Measurements from ENCODE around the gene MINPP1. TPM values are rescaled to one million over a fixed set of nuclear protein-coding genes. Genes with fewer than 3 reads are reported as not detected.
"Not testable (repeated sequence)": the region's sequence is repeated elsewhere in the genome, so short reads cannot be mapped to it uniquely, and the experiment has no call there.

MINPP1 gene
- total RNA-seq, result 9.4 and 9.6 TPM in 2 replicates

DNA sequence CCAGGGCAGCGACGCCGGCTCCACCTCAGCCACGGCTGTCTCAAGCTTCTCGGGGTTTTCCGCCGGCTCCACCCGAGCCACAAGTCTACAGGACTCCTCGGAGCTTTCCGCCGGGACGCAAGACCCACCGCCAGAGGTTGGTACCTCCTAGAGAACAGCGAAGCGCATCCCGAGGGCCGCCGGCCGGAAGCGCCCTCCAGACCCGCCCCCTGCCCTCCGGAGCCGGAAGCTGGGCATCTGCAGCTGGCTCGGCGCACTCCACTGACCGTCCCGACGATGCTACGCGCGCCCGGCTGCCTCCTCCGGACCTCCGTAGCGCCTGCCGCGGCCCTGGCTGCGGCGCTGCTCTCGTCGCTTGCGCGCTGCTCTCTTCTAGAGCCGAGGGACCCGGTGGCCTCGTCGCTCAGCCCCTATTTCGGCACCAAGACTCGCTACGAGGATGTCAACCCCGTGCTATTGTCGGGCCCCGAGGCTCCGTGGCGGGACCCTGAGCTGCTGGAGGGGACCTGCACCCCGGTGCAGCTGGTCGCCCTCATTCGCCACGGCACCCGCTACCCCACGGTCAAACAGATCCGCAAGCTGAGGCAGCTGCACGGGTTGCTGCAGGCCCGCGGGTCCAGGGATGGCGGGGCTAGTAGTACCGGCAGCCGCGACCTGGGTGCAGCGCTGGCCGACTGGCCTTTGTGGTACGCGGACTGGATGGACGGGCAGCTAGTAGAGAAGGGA lies at the start of gene MINPP1:
MINPP1 (plus strand) TSS at position 254 of the 726 bp plus-strand sequence; CDS start at position 277, 23 bp downstream.
- H3K36me3 Mint-ChIP-seq (ENCODE audit: low read depth), result peaks cover 9% of the 10 kb centered on the region
- peak; percentile 92 for DNase-seq
- H3K4me1 Mint-ChIP-seq, result peaks cover 28% of the 10 kb centered on the region
- peaks cover 4% of the 10 kb centered on the region for H3K9me3 Mint-ChIP-seq
- intact Hi-C loops (cut with micrococcal nuclease), result loop anchor here (5.0 kb wide), 3 partner anchors 163 to 793 kb away; partner anchors contain the start of gene GLUD1
- peak within 1 kb of the TSS; percentile 85 for H3K27ac Mint-ChIP-seq
- H3K4me3 Mint-ChIP-seq, result peak within 1 kb of the TSS; percentile 90
- H3K27me3 Mint-ChIP-seq, result peaks cover 14% of the 10 kb centered on the region

DNA sequence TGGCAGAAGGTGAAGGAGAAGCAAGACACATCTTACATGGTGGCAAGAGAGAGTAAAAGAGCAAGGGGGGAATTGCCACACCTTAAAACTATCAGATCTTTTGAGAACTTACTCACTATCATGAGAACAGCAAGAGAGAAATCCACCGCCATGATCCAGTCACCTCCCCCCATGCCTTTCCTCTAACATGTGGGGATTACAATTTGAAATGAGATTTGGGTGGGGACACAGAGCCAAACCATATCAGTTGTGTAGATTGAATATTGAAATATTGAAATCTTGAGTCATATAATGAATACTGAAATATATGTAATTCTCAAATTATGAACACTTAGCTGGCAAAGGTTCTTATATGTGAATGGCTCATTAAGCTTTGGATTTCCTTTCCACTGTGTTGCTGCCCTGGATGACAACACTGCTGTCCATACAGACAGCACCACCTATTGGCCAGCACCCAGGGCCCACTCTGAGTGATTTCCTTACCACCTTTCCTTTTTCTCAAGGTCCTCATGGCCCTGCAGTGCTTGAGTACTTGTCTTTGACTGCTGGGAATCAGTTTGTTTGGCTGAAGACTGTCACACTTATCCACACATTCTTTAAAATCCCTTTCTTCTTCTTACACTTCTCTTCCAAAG lies 48.0 kb upstream of the MINPP1 start:
- DNase-seq; H3K36me3 Mint-ChIP-seq (ENCODE audit: low read depth); H3K4me3 Mint-ChIP-seq; H3K27me3 Mint-ChIP-seq; H3K4me1 Mint-ChIP-seq; intact Hi-C loops (cut with micrococcal nuclease); H3K9me3 Mint-ChIP-seq; H3K27ac Mint-ChIP-seq: not testable (repeated sequence)

GRCh38 chr10:87461751-87462150 lies 42.9 kb upstream of the MINPP1 start:
- H3K27me3 Mint-ChIP-seq; DNase-seq; H3K4me1 Mint-ChIP-seq; H3K9me3 Mint-ChIP-seq; H3K4me3 Mint-ChIP-seq; intact Hi-C loops (cut with micrococcal nuclease); H3K36me3 Mint-ChIP-seq (ENCODE audit: low read depth); H3K27ac Mint-ChIP-seq: not testable (repeated sequence)

DNA sequence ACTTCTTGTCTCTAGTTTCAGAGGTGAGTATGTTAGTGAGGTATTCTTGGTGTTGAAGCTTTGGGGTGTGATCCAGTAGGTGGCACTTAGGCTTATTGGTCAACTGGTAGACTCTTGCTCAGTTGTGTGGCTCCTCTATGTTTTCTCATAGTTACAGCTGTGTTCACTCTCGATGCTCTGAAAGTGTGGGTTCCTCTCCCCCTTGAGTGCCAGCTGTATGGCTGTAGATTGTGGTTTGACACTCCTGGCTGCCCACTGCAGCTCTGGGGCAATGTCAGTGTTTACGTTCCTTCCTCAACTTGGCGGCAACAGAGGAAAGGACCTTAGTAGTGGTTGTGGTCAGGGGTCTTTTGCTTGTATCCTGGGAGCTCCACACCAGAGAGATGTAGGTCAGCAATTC lies 37.8 kb upstream of the MINPP1 start:
- H3K27ac Mint-ChIP-seq; intact Hi-C loops (cut with micrococcal nuclease); DNase-seq: not testable (repeated sequence)

DNA sequence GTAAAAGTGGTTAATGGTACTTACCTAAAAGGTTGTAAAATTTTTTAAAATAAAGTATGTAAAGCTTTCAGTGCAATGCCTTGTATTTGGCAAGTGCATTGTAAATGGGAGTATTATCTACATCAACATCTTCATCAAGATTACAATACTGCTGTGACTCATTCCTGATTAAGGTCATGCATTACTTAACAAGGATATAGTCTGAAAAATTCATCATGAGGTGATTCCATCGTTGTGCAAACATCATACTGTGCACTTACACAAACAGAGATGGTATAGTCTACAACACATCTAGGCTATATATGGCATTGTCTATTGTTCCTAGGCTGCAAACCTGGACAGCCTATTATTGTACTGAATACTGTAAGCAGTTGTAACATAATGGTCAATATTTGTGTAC lies 16.0 kb upstream of the MINPP1 start:
- intact Hi-C loops (cut with micrococcal nuclease); H3K9me3 Mint-ChIP-seq; H3K36me3 Mint-ChIP-seq (ENCODE audit: low read depth): not testable (repeated sequence)

More for the DNA sequence above, 37.8 kb upstream of the MINPP1 start:
- H3K4me3 Mint-ChIP-seq; H3K36me3 Mint-ChIP-seq (ENCODE audit: low read depth); H3K4me1 Mint-ChIP-seq; H3K9me3 Mint-ChIP-seq; H3K27me3 Mint-ChIP-seq: not testable (repeated sequence)

DNA sequence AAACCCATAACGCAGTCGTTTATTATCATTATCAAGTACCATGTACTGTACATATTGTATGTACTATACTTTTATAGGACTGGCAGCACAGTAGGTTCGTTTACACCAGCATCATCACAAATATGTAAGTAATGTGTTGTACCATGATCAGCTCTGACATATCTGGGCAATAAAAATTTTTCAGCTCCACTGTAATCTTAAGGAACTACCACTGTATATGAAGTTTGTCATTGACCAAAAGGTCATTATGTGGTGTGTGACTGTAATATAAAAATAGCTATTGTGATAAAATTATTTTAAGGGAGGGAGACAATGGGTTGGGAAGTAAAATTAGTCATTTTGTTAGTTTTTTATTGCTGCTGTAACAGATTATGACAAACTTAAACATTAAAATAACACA lies 14.4 kb upstream of the MINPP1 start:
- intact Hi-C loops (cut with micrococcal nuclease); H3K9me3 Mint-ChIP-seq; H3K27me3 Mint-ChIP-seq; DNase-seq; H3K4me3 Mint-ChIP-seq; H3K27ac Mint-ChIP-seq; H3K36me3 Mint-ChIP-seq (ENCODE audit: low read depth); H3K4me1 Mint-ChIP-seq: not testable (repeated sequence)

More for the DNA sequence above, 16.0 kb upstream of the MINPP1 start:
- not testable (repeated sequence) for H3K27ac Mint-ChIP-seq, H3K4me1 Mint-ChIP-seq, H3K27me3 Mint-ChIP-seq, H3K4me3 Mint-ChIP-seq, DNase-seq

- H3K27ac Mint-ChIP-seq; H3K36me3 Mint-ChIP-seq (ENCODE audit: low read depth); DNase-seq; H3K4me1 Mint-ChIP-seq; intact Hi-C loops (cut with micrococcal nuclease); H3K4me3 Mint-ChIP-seq; H3K9me3 Mint-ChIP-seq: not testable (repeated sequence)
- peaks cover 12% of the 10 kb centered on the region for H3K27me3 Mint-ChIP-seq
These were observed 12.2 kb upstream of the MINPP1 start for GRCh38 chr10:87492450-87492849.

DNA sequence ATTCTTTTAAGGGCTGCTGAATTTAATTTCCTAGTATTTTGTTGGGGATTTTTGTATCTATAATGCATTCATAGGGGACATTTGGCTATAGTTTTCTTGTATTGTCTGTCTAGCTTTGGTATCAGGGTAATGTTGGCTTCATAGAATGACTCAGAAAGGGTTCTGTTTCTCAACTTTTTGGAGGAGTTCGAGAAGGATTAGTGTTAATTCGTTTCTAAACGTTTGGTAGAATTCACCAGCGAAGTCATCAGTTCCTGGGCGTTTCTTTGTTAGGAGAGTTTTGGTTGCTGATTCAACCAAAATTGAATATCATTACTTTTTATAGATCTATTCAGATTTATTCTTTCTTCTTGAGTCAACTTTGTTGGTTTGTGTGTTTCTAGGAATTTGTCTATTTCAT lies 9.2 kb upstream of the MINPP1 start:
- peaks cover 17% of the 10 kb centered on the region for H3K27me3 Mint-ChIP-seq
- H3K27ac Mint-ChIP-seq; H3K9me3 Mint-ChIP-seq; intact Hi-C loops (cut with micrococcal nuclease); H3K4me1 Mint-ChIP-seq; H3K36me3 Mint-ChIP-seq (ENCODE audit: low read depth); DNase-seq; H3K4me3 Mint-ChIP-seq: not testable (repeated sequence)

GRCh38 chr10:87497386-87497785 lies 7.3 kb upstream of the MINPP1 start:
- H3K9me3 Mint-ChIP-seq, result peaks cover 11% of the 10 kb centered on the region
- H3K4me3 Mint-ChIP-seq; DNase-seq; H3K4me1 Mint-ChIP-seq; H3K36me3 Mint-ChIP-seq (ENCODE audit: low read depth); H3K27ac Mint-ChIP-seq; intact Hi-C loops (cut with micrococcal nuclease): not testable (repeated sequence)
- H3K27me3 Mint-ChIP-seq, result peaks cover 27% of the 10 kb centered on the region

DNA sequence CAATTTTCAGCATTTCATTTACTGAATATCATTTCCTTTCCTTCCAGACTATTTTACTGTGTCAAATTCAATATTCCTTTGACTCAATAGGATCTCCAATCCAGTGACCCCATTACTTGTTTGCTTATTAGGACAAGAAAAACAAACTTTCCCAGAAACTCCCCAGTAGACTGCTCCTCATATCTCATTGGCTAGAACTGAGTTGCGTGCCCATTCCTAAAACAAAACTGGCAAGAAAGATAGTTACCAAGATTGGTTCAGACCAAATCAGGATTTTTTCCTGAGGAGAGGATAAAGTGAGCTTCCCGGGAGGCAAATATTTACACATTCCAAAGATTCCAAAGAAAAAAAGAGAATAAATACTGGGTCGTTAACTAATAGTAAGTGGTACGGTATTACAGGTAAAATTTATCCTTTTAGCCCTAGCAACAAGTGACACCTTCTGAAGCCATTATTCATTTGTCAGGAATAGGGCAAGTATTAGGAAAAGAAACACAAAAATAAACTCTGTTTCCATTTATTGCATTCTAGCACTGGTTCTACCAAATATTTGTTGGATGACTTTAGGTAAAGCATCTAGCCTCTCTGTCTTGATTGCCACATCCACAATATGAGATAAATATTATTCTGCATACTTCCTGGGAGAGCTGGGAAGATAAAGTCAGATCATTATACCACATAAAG lies 6.4 kb upstream of the MINPP1 start:
- H3K27ac Mint-ChIP-seq; H3K36me3 Mint-ChIP-seq (ENCODE audit: low read depth); DNase-seq; H3K4me3 Mint-ChIP-seq; H3K4me1 Mint-ChIP-seq; intact Hi-C loops (cut with micrococcal nuclease): not testable (repeated sequence)
- Mint-ChIP-seq H3K9me3 (peaks cover 11% of the 10 kb centered on the region), H3K27me3 (peaks cover 28% of the 10 kb centered on the region)

DNA sequence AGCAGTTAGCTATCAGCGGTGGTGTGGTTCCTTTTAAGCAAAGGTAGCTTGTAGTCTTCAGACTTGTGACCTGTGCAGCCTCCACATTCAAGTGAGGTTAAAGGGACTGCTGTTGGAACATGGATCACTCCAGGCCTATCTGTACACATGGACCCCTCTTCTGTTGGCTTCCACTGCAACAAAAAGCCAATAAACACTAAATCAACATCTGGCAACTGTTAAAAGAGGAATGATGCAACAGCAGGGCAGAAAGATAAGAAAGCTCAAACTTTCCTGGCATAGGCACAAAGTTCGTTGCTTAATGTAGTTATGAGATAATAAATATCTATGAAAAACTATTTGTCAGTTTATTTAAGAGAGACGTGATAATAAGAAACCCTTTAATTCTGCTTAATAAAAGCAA lies 4.0 kb upstream of the MINPP1 start:
- intact Hi-C loops (cut with micrococcal nuclease), result loop anchor here (5.0 kb wide), 3 partner anchors 158 to 788 kb away; partner anchors contain the start of gene GLUD1
- Mint-ChIP-seq H3K4me3 (no peak overlapping the region), H3K9me3 (peaks cover 11% of the 10 kb centered on the region), H3K36me3 (ENCODE audit: low read depth) (no peaks in the 10 kb centered on the region), H3K27me3 (peaks cover 25% of the 10 kb centered on the region), H3K27ac (no peak overlapping the region), H3K4me1 (peaks cover 13% of the 10 kb centered on the region)
- DNase-seq, result no peak

- peaks cover 28% of the 10 kb centered on the region for H3K4me1 Mint-ChIP-seq
These were observed 1.3 kb upstream of the MINPP1 start for GRCh38 chr10:87503401-87503800.

GRCh38 chr10:87503886-87504285 lies 807 bp upstream of the MINPP1 start:
- intact Hi-C loops (cut with micrococcal nuclease), result loop anchor here (5.0 kb wide), 3 partner anchors 162 to 792 kb away; partner anchors contain the start of gene GLUD1
- H3K27me3 Mint-ChIP-seq, result peaks cover 14% of the 10 kb centered on the region
- peaks cover 4% of the 10 kb centered on the region for H3K9me3 Mint-ChIP-seq
- peak overlapping the region; percentile 90 for H3K4me3 Mint-ChIP-seq
- H3K27ac Mint-ChIP-seq, result peak overlapping the region; percentile 85
- no peak for DNase-seq
- peaks cover 2% of the 10 kb centered on the region for H3K36me3 Mint-ChIP-seq (ENCODE audit: low read depth)
- H3K4me1 Mint-ChIP-seq, result peaks cover 28% of the 10 kb centered on the region

More at GRCh38 chr10:87503401-87503800, 1.3 kb upstream of the MINPP1 start:
- DNase-seq, result no peak
- no peaks in the 10 kb centered on the region for H3K36me3 Mint-ChIP-seq (ENCODE audit: low read depth)
- no peak overlapping the region for H3K27ac Mint-ChIP-seq
- peaks cover 4% of the 10 kb centered on the region for H3K9me3 Mint-ChIP-seq
- H3K27me3 Mint-ChIP-seq, result peaks cover 14% of the 10 kb centered on the region
- H3K4me3 Mint-ChIP-seq, result peak overlapping the region; percentile 90
- intact Hi-C loops (cut with micrococcal nuclease), result loop anchor here (5.0 kb wide), 3 partner anchors 161 to 791 kb away; partner anchors contain the start of gene GLUD1

GRCh38 chr10:87504307-87504639 lies 420 bp upstream of the MINPP1 start:
- Mint-ChIP-seq H3K27ac (peak overlapping the region; percentile 85), H3K27me3 (peaks cover 14% of the 10 kb centered on the region), H3K4me1 (peaks cover 28% of the 10 kb centered on the region), H3K36me3 (ENCODE audit: low read depth) (peaks cover 6% of the 10 kb centered on the region), H3K4me3 (peak overlapping the region; percentile 90), H3K9me3 (peaks cover 4% of the 10 kb centered on the region)
- intact Hi-C loops (cut with micrococcal nuclease), result loop anchor here (5.0 kb wide), 3 partner anchors 162 to 792 kb away; partner anchors contain the start of gene GLUD1
- no peak for DNase-seq
